ENCODE measurements around the gene NDUFAB1. TPM values are rescaled to one million over a fixed set of nuclear protein-coding genes. Genes with fewer than 3 reads are reported as not detected.
"Not testable (repeated sequence)": the region's sequence is repeated elsewhere in the genome, so short reads cannot be mapped to it uniquely, and the experiment has no call there.

The NDUFAB1 gene
- total and polyA plus RNA-seq, 7 donors, result 101 to 398 (median 179) TPM

DNA sequence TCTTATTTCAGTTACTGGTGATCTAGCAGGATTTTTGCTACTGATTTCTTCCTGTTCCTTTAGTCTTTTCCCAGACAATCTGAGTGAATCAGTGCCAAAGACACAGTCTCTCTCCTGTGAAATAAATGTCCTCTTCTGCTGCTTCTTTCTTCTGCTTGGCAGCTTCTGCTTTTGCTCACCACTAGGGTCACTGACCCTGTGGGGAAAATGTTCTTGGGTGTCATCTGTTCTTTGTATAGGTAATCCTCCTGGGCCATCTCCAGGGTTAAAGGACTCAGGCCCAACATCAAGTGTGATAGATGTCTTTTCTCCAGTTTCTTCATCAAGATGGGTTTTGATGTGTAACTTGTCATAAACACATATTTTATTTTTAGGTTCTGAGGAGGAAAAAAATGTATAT is 39.8 kb upstream of the NDUFAB1 start:
- peaks cover 0 to 56% (median 11%) of the 10 kb centered on the region in 4 donors for H3K36me3 ChIP-seq
- H3K4me3 ChIP-seq, result no peak overlapping the region
- H3K27ac ChIP-seq, result no peak overlapping the region
- intact Hi-C loops (cut with DNase I), result no loop called here
- H3K27me3 ChIP-seq, result no peaks in the 10 kb centered on the region
- TF ChIP-seq POLR2AphosphoS5 (IDR thresholded peaks at IDR 0.05) (no peak), POLR2A (IDR thresholded peaks at IDR 0.05) (no peak), EP300 (IDR thresholded peaks at IDR 0.05) (no peak)
- TF ChIP-seq, protein P1, sequence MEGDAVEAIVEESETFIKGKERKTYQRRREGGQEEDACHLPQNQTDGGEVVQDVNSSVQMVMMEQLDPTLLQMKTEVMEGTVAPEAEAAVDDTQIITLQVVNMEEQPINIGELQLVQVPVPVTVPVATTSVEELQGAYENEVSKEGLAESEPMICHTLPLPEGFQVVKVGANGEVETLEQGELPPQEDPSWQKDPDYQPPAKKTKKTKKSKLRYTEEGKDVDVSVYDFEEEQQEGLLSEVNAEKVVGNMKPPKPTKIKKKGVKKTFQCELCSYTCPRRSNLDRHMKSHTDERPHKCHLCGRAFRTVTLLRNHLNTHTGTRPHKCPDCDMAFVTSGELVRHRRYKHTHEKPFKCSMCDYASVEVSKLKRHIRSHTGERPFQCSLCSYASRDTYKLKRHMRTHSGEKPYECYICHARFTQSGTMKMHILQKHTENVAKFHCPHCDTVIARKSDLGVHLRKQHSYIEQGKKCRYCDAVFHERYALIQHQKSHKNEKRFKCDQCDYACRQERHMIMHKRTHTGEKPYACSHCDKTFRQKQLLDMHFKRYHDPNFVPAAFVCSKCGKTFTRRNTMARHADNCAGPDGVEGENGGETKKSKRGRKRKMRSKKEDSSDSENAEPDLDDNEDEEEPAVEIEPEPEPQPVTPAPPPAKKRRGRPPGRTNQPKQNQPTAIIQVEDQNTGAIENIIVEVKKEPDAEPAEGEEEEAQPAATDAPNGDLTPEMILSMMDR (IDR thresholded peaks at IDR 0.05), result no peak
- H3K4me1 ChIP-seq, result peaks cover 0 to 13% (median 10%) of the 10 kb centered on the region in 4 donors
- H3K9me3 ChIP-seq, result no peaks in the 10 kb centered on the region
- DNase-seq, result no peak

DNA sequence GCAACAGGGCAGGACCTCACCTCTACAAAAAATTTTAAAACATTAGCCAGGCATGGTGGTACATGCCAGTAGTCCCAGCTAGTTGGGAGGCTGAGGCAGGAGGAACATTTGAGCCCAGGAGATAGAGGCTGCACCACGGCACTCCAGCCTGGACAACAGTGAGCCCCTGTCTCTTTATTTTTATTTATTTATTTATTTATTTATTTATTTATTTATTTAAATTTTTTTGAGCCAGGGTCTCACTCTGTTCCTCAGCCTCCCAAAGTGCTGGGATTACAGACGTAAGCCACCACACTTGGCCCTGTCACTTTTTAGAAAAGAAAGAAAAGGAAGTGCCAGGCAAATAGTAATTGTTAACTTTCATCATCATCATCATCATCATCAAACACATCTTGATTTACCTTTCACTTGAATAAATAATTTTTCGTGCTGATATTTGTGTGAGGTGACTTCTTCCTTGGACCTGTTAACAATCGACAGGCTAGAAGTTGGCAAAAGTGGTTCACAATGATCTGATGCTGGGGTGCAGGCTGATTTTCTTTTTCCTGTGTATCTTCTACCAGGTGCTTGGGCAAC is 38.4 kb upstream of the NDUFAB1 start:
- DNase-seq, result no peak
- 95% methylated on average over 4 of the region's 4 CpGs for WGBS, 2 donors
- H3K4me3 ChIP-seq, result no peak overlapping the region
- peaks cover 0 to 2% (median under 1%) of the 10 kb centered on the region in 4 donors for H3K4me1 ChIP-seq
- H3K9me3 ChIP-seq, result no peaks in the 10 kb centered on the region
- TF ChIP-seq POLR2AphosphoS5 (IDR thresholded peaks at IDR 0.05), result no peak
- TF ChIP-seq EP300 (IDR thresholded peaks at IDR 0.05), result no peak
- TF ChIP-seq, protein P1 (IDR thresholded peaks at IDR 0.05), result no peak
- TF ChIP-seq POLR2A (IDR thresholded peaks at IDR 0.05), result no peak
- no peaks in the 10 kb centered on the region for H3K27me3 ChIP-seq
- peaks cover 0 to 67% (median 18%) of the 10 kb centered on the region in 4 donors for H3K36me3 ChIP-seq
- no peak overlapping the region for H3K27ac ChIP-seq
- intact Hi-C loops (cut with DNase I), result no loop called here

DNA sequence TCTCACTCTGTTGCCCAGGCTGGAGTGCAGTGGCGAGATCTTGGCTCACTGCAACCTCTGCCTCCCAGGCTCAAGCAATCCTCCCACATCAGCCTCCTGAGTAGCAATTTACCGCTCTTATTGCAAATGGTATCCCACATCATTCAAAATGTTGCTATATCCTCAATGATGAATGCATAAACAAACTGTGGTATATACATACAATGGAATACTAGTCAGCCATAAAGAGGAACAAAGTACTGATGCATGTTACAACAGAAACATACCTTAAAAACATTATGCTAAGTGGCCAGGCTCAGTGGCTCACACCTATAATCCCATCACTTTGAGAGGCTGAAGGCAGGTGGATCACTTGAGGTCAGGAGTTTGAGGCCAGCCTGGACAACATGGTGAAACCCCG is 35.8 kb upstream of the NDUFAB1 start:
- intact Hi-C loops (cut with DNase I), result not testable (repeated sequence)
- WGBS, 2 donors, result 98 to 99% methylated on average over 3 of the region's 3 CpGs
- H3K36me3 ChIP-seq, result peaks cover 4 to 72% (median 28%) of the 10 kb centered on the region in 4 donors

DNA sequence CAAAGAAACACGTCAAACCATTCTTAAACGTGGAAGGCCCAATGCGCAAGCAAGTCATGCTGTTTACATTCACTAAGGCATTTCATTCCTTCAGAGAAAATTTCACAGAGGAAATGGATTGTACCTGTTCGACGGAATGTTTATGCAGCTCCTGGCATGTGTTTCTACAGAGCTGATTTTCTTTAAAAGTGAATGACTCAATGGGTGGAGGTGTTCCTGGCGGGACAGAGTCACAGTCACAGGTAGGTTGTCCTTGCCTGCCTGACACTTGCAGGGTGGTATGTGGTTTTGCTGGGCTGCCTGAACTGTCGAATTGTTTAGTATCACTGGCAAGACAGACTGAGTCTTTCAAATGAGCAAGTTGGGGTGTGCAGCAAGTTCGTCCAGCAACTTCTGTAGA is 33.4 kb upstream of the NDUFAB1 start:
- Histone ChIP-seq H3K36me3 (peaks cover 19 to 72% (median 32%) of the 10 kb centered on the region in 4 donors), H3K4me1 (no peaks in the 10 kb centered on the region), H3K27me3 (no peaks in the 10 kb centered on the region), H3K9me3 (no peaks in the 10 kb centered on the region), H3K27ac (no peak overlapping the region), H3K4me3 (no peak overlapping the region)
- no peak for TF ChIP-seq POLR2A (IDR thresholded peaks at IDR 0.05)
- no peak for TF ChIP-seq EP300 (IDR thresholded peaks at IDR 0.05)
- TF ChIP-seq, protein P1 (IDR thresholded peaks at IDR 0.05), result no peak
- no peak for TF ChIP-seq POLR2AphosphoS5 (IDR thresholded peaks at IDR 0.05)
- WGBS, 2 donors, result 95 to 96% methylated on average over 8 of the region's 8 CpGs
- no peak for DNase-seq
- intact Hi-C loops (cut with DNase I), result no loop called here

More for the DNA sequence above, 35.8 kb upstream of the NDUFAB1 start:
- H3K4me1 ChIP-seq, H3K9me3 ChIP-seq, H3K27me3 ChIP-seq, DNase-seq, H3K4me3 ChIP-seq, H3K27ac ChIP-seq: not testable (repeated sequence)

DNA sequence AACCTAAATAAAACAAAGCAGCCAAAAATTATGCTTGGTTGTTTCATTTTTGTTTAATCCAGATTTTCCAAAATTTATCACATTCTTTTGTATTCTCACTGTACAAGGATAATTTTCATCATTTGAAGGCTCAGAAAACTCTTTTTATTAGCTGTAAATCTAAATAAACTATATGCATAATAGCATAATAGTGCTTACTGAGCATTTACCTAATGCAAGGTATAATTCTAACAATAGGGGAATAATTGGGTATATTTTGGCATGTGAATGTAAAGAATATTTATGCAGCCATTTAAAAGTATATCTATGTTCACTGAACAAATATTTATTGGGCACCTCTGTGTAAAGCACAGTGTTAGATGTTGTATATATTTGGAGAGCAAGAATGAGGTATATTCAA is 28.0 kb upstream of the NDUFAB1 start:
- TF ChIP-seq POLR2A (IDR thresholded peaks at IDR 0.05) (no peak), POLR2AphosphoS5 (IDR thresholded peaks at IDR 0.05) (no peak), EP300 (IDR thresholded peaks at IDR 0.05) (no peak)
- TF ChIP-seq, protein P1 (IDR thresholded peaks at IDR 0.05), result no peak
- no peak overlapping the region for H3K4me3 ChIP-seq
- peaks cover 23 to 90% (median 49%) of the 10 kb centered on the region in 4 donors for H3K36me3 ChIP-seq
- H3K9me3 ChIP-seq, result no peaks in the 10 kb centered on the region
- intact Hi-C loops (cut with DNase I), result no loop called here
- H3K27ac ChIP-seq, result no peak overlapping the region
- DNase-seq, result no peak
- H3K4me1 ChIP-seq, result no peaks in the 10 kb centered on the region
- H3K27me3 ChIP-seq, result no peaks in the 10 kb centered on the region

Measured in sigmoid colon (tissue), 7 donors.